ENCODE data around the gene ABI1. TPM values are rescaled to one million over a fixed set of nuclear protein-coding genes. Genes with fewer than 3 reads are reported as not detected.
A peak's percentile ranks its signal among the peaks of the same experiment; 100 is the strongest.

ABI1 gene
- total RNA-seq, 2 donors from 2014 or later: 51.5 to 74.9 TPM

- no peak overlapping the region for H3K27ac Mint-ChIP-seq
- H3K9me3 Mint-ChIP-seq: no peaks in the 10 kb centered on the region
These were observed 149.4 kb downstream of the ABI1 start for GRCh38 chr10:26711324-26711723.

DNA sequence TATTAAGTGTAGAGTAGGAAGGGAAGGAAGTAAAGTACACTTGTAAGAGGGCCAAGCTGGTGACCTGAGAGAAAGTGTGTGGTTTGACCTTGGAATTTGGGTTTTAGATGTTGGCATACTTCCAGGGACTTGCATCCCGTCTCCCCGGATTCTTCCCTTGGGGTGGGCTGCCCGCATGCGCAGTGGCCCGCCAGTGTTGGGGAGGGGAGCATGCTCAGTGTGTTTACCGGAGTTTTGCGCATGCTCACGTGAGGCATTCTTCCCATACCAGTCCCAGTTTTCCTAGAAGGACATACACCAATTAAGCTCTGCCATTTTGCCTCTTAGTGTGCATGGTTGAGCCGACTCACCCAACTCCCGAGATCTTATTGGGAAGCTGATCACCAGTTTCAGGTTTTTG lies 153.8 kb downstream of the ABI1 start:
- Mint-ChIP-seq H3K9me3 (no peaks in the 10 kb centered on the region), H3K4me3 (no peak overlapping the region), H3K4me1 (peaks cover 10% of the 10 kb centered on the region), H3K27me3 (no peaks in the 10 kb centered on the region), H3K36me3 (ENCODE audit: low read depth) (peaks cover 80% of the 10 kb centered on the region), H3K27ac (no peak overlapping the region)
- no peak for ATAC-seq (replicated peaks)

More at GRCh38 chr10:26711324-26711723, 149.4 kb downstream of the ABI1 start:
- ATAC-seq (replicated peaks): no peak
- H3K27me3 Mint-ChIP-seq: no peaks in the 10 kb centered on the region
- H3K4me3 Mint-ChIP-seq: no peak overlapping the region
- H3K36me3 Mint-ChIP-seq (ENCODE audit: low read depth): peaks cover 70% of the 10 kb centered on the region
- peaks cover 3% of the 10 kb centered on the region for H3K4me1 Mint-ChIP-seq

DNA sequence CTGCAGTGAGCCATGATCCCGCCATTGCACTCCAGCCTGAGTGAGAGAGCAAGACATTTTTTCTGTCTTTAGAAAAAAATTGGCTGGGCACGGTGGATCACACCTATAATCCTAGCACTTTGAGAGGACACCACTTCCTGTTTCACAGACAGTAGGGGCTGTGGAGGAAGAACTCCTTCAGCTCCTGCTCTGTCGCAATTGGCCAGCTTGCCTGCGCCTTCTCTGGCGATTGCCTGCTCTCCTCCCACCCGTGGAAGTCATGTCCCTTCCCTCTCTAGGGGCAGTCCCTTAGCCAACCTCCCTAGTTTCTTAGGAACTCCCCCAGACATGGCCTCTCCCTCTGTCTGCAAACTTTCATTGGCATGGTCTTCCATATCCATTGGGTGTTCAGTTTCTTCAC lies 154.6 kb downstream of the ABI1 start:
- Mint-ChIP-seq H3K4me1 (peaks cover 12% of the 10 kb centered on the region), H3K27me3 (no peaks in the 10 kb centered on the region), H3K27ac (no peak overlapping the region), H3K36me3 (ENCODE audit: low read depth) (peaks cover 87% of the 10 kb centered on the region), H3K4me3 (no peak overlapping the region), H3K9me3 (no peaks in the 10 kb centered on the region)
- ATAC-seq (replicated peaks): no peak

DNA sequence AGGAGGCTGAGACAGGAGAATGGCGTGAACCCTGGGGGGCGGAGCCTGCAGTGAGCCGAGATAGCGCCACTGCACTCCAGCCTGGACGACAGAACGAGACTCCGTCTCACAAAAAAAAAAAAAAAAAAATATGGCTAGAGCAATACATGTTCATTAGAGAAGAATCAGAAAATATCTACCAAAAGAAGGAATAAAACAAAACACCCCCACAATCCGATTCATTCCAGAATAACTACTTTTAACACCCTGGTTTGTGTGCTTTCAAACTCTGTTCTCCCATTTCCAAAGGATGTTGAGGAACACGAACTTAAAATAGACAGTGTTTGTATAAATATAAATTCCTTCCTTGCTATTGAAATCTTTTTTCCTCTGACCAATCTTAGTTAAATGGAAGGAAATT lies 156.8 kb downstream of the ABI1 start:
- no peak overlapping the region for H3K27ac Mint-ChIP-seq
- H3K27me3 Mint-ChIP-seq: no peaks in the 10 kb centered on the region
- no peak overlapping the region for H3K4me3 Mint-ChIP-seq
- H3K4me1 Mint-ChIP-seq: peaks cover 19% of the 10 kb centered on the region
- H3K9me3 Mint-ChIP-seq: no peaks in the 10 kb centered on the region
- no peak for ATAC-seq (replicated peaks)
- H3K36me3 Mint-ChIP-seq (ENCODE audit: low read depth): peaks cover 93% of the 10 kb centered on the region

- H3K4me1 Mint-ChIP-seq: peaks cover 17% of the 10 kb centered on the region
- H3K9me3 Mint-ChIP-seq: no peaks in the 10 kb centered on the region
- H3K27me3 Mint-ChIP-seq: no peaks in the 10 kb centered on the region
- H3K36me3 Mint-ChIP-seq (ENCODE audit: low read depth): peaks cover 91% of the 10 kb centered on the region
- ATAC-seq (replicated peaks): no peak
- H3K27ac Mint-ChIP-seq: no peak overlapping the region
- no peak overlapping the region for H3K4me3 Mint-ChIP-seq
These were observed 157.7 kb downstream of the ABI1 start for GRCh38 chr10:26703096-26703495.

DNA sequence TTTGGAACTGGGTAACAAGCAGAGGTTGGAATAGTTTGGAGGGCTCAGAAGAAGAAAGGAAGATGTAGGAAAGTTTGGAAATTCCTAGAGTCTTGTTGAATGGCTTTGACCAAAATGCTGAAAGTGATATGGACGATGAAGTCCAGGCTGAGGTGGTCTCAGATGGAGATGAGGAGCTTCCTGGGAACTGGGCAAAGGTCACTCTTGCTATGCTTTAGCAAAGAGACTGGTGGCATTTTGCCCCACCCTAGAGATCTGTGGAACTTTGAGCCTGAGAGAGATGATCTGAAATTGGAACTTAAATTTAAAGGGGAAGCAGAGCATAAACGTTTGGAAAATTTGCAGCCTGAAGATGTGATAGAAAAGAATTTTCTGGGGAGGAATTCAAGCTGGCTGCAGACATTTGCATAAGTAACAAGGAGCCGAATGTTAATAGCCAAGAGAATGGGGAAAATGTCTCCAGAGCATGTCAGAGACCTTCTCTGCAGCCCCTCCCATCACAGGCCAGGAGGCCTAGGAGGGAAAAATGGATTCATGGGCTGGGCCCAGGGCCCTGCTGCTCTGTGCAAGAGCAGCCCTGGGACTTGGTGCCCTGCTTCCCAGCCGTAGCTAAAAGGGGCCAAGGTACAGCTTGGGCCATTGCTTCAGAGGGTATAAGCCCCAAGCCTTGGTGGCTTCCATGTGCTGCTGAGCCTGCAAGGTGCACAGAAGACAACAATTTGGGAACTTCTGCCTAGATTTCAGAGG lies 159.7 kb downstream of the ABI1 start:
- Mint-ChIP-seq H3K4me3 (no peak overlapping the region), H3K9me3 (no peaks in the 10 kb centered on the region), H3K36me3 (ENCODE audit: low read depth) (peaks cover 74% of the 10 kb centered on the region), H3K27ac (no peak overlapping the region), H3K4me1 (peaks cover 17% of the 10 kb centered on the region), H3K27me3 (no peaks in the 10 kb centered on the region)
- ATAC-seq (replicated peaks): no peak

GRCh38 chr10:26699631-26700030 lies 161.1 kb downstream of the ABI1 start:
- H3K4me1 Mint-ChIP-seq: peaks cover 17% of the 10 kb centered on the region
- ATAC-seq (replicated peaks): no peak
- peak overlapping the region; percentile 93 for H3K4me3 Mint-ChIP-seq
- H3K9me3 Mint-ChIP-seq: no peaks in the 10 kb centered on the region
- no peak overlapping the region for H3K27ac Mint-ChIP-seq
- no peaks in the 10 kb centered on the region for H3K27me3 Mint-ChIP-seq
- peaks cover 60% of the 10 kb centered on the region for H3K36me3 Mint-ChIP-seq (ENCODE audit: low read depth)

GRCh38 chr10:26698909-26699308 lies 161.8 kb downstream of the ABI1 start:
- H3K9me3 Mint-ChIP-seq: no peaks in the 10 kb centered on the region
- peak overlapping the region; percentile 91 for H3K27ac Mint-ChIP-seq
- H3K27me3 Mint-ChIP-seq: no peaks in the 10 kb centered on the region
- peak overlapping the region; percentile 93 for H3K4me3 Mint-ChIP-seq
- ATAC-seq (replicated peaks): no peak
- H3K36me3 Mint-ChIP-seq (ENCODE audit: low read depth): peaks cover 53% of the 10 kb centered on the region
- H3K4me1 Mint-ChIP-seq: peaks cover 17% of the 10 kb centered on the region

- Mint-ChIP-seq H3K9me3 (no peaks in the 10 kb centered on the region), H3K27me3 (no peaks in the 10 kb centered on the region), H3K27ac (peak overlapping the region; percentile 91), H3K4me1 (peaks cover 17% of the 10 kb centered on the region), H3K36me3 (ENCODE audit: low read depth) (peaks cover 44% of the 10 kb centered on the region), H3K4me3 (peak overlapping the region; percentile 93)
- no peak for ATAC-seq (replicated peaks)
These were observed 162.7 kb downstream of the ABI1 start for GRCh38 chr10:26697922-26698608.

DNA sequence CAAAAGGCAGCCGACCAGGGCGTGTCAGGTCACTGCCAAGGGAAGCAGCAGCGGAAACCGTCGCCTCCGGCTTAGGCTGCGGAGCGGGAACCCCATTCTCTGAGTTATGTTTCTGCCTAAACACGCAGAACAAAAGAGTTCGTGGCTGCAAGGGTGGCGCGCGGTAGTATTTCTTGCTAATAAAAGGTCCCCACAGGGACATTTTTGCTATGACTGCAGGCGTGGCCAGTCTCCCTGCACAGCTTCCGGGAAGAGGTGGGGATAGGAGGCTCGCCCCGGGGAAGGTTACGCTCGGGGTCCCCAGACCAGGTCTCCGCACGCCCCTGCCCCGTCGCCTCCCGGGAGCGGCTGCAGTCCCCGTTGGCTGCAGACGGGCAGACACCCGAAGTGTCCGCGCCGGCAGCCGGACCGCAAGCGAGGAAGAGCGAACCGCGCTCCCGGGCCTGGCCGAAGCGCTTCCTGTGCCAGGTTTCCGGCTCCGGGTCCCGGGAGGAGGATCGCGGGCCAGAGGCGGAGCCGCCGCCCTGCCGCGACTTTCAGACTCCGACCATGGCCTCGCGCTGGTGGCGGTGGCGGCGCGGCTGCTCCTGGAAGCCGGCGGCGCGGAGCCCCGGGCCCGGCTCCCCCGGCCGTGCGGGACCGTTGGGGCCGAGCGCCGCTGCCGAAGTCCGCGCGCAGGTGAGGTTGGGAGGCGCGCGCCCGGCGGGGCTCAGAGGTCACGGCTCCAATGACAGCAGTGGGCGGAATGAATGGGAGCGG lies 163.4 kb downstream of the ABI1 start, which contains the start of gene PDSS1:
PDSS1 (plus strand) TSS at position 539 of the 759 bp plus-strand sequence; CDS start at position 550, 11 bp downstream.
- Mint-ChIP-seq H3K9me3 (no peaks in the 10 kb centered on the region), H3K36me3 (ENCODE audit: low read depth) (peaks cover 37% of the 10 kb centered on the region), H3K4me3 (peak within 1 kb of the TSS; percentile 93)

DNA sequence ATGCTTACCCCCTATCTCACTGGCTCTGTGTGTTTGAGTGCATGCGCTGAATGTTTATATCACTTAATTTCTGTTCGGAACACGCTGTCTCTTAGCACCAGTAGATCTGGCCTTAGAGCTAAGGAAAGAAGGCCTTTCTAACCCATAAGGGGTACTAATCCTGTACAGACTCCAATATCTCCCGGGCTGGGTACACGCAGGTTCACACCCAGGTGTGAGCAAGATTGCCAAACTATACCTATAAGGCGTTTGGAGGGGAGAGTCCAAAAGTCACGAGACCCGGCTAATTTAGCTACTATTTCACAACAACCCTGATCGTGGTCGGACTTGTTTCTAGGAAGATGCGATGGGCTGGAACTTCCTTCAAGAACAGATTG lies 164.0 kb downstream of the ABI1 start:
- Mint-ChIP-seq H3K4me1 (peaks cover 9% of the 10 kb centered on the region), H3K27ac (peak overlapping the region; percentile 91), H3K36me3 (ENCODE audit: low read depth) (peaks cover 31% of the 10 kb centered on the region), H3K9me3 (no peaks in the 10 kb centered on the region), H3K27me3 (no peaks in the 10 kb centered on the region), H3K4me3 (peak overlapping the region; percentile 93)
- no peak for ATAC-seq (replicated peaks)

More for the DNA sequence above, 163.4 kb downstream of the ABI1 start, which contains the start of gene PDSS1:
- Mint-ChIP-seq H3K27ac (peak within 1 kb of the TSS; percentile 91), H3K27me3 (no peaks in the 10 kb centered on the region), H3K4me1 (peaks cover 15% of the 10 kb centered on the region)
- peak; percentile 92 for ATAC-seq (replicated peaks)

Other genes with a start within 250 kb of the ABI1 start
- 10 to 100 TPM; 10.9 to 32.1 TPM for gene PDSS1, start 163.3 kb downstream of the ABI1 start, total RNA-seq
- gene ANKRD26, start 239.5 kb upstream of the ABI1 start, total RNA-seq: 1 to 10 TPM; 6.2 to 9.2 TPM

All from activated T-helper 17 cell treated with anti-CD3 and anti-CD28 coated beads, Interleukin-2, amount 50 U/mL, for 72 hours (primary cell).